Activated T-helper 2 cell treated with anti-CD3 and anti-CD28 coated beads, Interferon-gamma antibody, Interleukin-2, Interleukin-4, amounts not matched to agents 10 μg/mL and 5 μg/mL and 100 μg/mL, durations not matched to agents 14 hours and 24 hours and 36 hours (primary cell): ENCODE measurements around the gene THEMIS. TPM values are rescaled to one million over a fixed set of nuclear protein-coding genes. Genes with fewer than 3 reads are reported as not detected.
"Not testable (repeated sequence)": the region's sequence is repeated elsewhere in the genome, so short reads cannot be mapped to it uniquely, and the experiment has no call there.

Experiments
- DNase-seq: peaks from one replicate; pipeline ENCODE4 v3.0.0; 2021; ENCODE audit warnings: low spot score
- H3K27ac Mint-ChIP-seq: one replicate; pipeline ENCODE4 v1.8.0; 2021; ENCODE audit warnings: mixed read lengths
- H3K27me3 Mint-ChIP-seq: one replicate; pipeline ENCODE4 v1.8.0; 2021; ENCODE audit warnings: low read depth, mixed read lengths
- H3K36me3 Mint-ChIP-seq: one replicate; pipeline ENCODE4 v1.8.0; 2021; ENCODE audit warnings: low read depth, mixed read lengths
- H3K4me1 Mint-ChIP-seq: one replicate; pipeline ENCODE4 v1.8.0; 2021; ENCODE audit warnings: low read depth, mixed read lengths
- H3K4me3 Mint-ChIP-seq: one replicate; pipeline ENCODE4 v1.8.0; 2021; ENCODE audit warnings: low read depth, mild to moderate bottlenecking, moderate library complexity, mixed read lengths
- H3K9me3 Mint-ChIP-seq: one replicate; pipeline ENCODE4 v1.8.0; 2021; ENCODE audit warnings: mixed read lengths
- intact Hi-C: fragments of 100-400 bp; cut with micrococcal nuclease; formaldehyde crosslinking; loops from one replicate; pipeline ENCODE4 v1.15.1; 2023
- total RNA-seq: library from RNA; stranded (reverse); gene quantifications from 2 replicates; pipeline ENCODE4 v1.2.3, GENCODE V29; 2022

THEMIS gene
- total RNA-seq, 1 donor from 2014 or later = 10.2 TPM

GRCh38 chr6:127933137-127933536, 32.3 kb upstream of the THEMIS start:
- no peak overlapping the region for H3K4me3 Mint-ChIP-seq

GRCh38 chr6:127932708-127933107, 31.9 kb upstream of the THEMIS start:
- H3K4me1 Mint-ChIP-seq = peaks cover 31% of the 10 kb centered on the region
- no peak for DNase-seq
- H3K9me3 Mint-ChIP-seq = peaks cover 39% of the 10 kb centered on the region
- no peaks in the 10 kb centered on the region for H3K27me3 Mint-ChIP-seq
- peak overlapping the region; percentile 46 for H3K27ac Mint-ChIP-seq
- peaks cover 41% of the 10 kb centered on the region for H3K36me3 Mint-ChIP-seq
- intact Hi-C loops = loop anchor here (5.0 kb wide), 1 partner anchor 725 kb away; no protein-coding TSS in a partner anchor
- no peak overlapping the region for H3K4me3 Mint-ChIP-seq

More at GRCh38 chr6:127933137-127933536, 32.3 kb upstream of the THEMIS start:
- Mint-ChIP-seq H3K27me3 (no peaks in the 10 kb centered on the region), H3K4me1 (peaks cover 34% of the 10 kb centered on the region), H3K27ac (peak overlapping the region; percentile 46), H3K36me3 (peaks cover 42% of the 10 kb centered on the region), H3K9me3 (peaks cover 38% of the 10 kb centered on the region)
- intact Hi-C loops = loop anchor here (5.0 kb wide), 1 partner anchor 724 kb away; no protein-coding TSS in a partner anchor
- no peak for DNase-seq

- Mint-ChIP-seq H3K36me3 (peaks cover 53% of the 10 kb centered on the region), H3K9me3 (peaks cover 60% of the 10 kb centered on the region), H3K4me1 (peaks cover 32% of the 10 kb centered on the region)
- H3K27me3 Mint-ChIP-seq, DNase-seq, intact Hi-C loops, H3K4me3 Mint-ChIP-seq, H3K27ac Mint-ChIP-seq: not testable (repeated sequence)
Measured at GRCh38 chr6:127926441-127926840, 25.6 kb upstream of the THEMIS start.

GRCh38 chr6:127924440-127924839, 23.6 kb upstream of the THEMIS start:
- no peak overlapping the region for H3K27ac Mint-ChIP-seq
- H3K27me3 Mint-ChIP-seq = no peaks in the 10 kb centered on the region
- intact Hi-C loops = loop anchor here (1.0 kb wide), 1 partner anchor 16 kb away; no protein-coding TSS in a partner anchor
- no peak for DNase-seq
- H3K4me3 Mint-ChIP-seq = no peak overlapping the region
- peaks cover 52% of the 10 kb centered on the region for H3K9me3 Mint-ChIP-seq
- peaks cover 45% of the 10 kb centered on the region for H3K36me3 Mint-ChIP-seq
- peaks cover 44% of the 10 kb centered on the region for H3K4me1 Mint-ChIP-seq

- Mint-ChIP-seq H3K4me3 (no peak overlapping the region), H3K36me3 (peaks cover 43% of the 10 kb centered on the region), H3K4me1 (peaks cover 48% of the 10 kb centered on the region), H3K27me3 (no peaks in the 10 kb centered on the region), H3K27ac (no peak overlapping the region), H3K9me3 (peaks cover 51% of the 10 kb centered on the region)
- intact Hi-C loops = loop anchor here (1.0 kb wide), 1 partner anchor 16 kb away; no protein-coding TSS in a partner anchor
- no peak for DNase-seq
Measured at GRCh38 chr6:127924031-127924430, 23.2 kb upstream of the THEMIS start.

- Mint-ChIP-seq H3K4me1 (peaks cover 57% of the 10 kb centered on the region), H3K27ac (no peak overlapping the region), H3K36me3 (peaks cover 37% of the 10 kb centered on the region), H3K4me3 (no peak overlapping the region), H3K9me3 (peaks cover 42% of the 10 kb centered on the region), H3K27me3 (no peaks in the 10 kb centered on the region)
- no peak for DNase-seq
- intact Hi-C loops = loop anchor here (2.0 kb wide), 1 partner anchor 28 kb away; no protein-coding TSS in a partner anchor
Measured at GRCh38 chr6:127923135-127923534, 22.3 kb upstream of the THEMIS start.

GRCh38 chr6:127921982-127922381, 21.1 kb upstream of the THEMIS start:
- H3K9me3 Mint-ChIP-seq = peaks cover 36% of the 10 kb centered on the region
- no peak overlapping the region for H3K27ac Mint-ChIP-seq
- H3K27me3 Mint-ChIP-seq = no peaks in the 10 kb centered on the region
- no peak overlapping the region for H3K4me3 Mint-ChIP-seq
- intact Hi-C loops = loop anchor here (1.0 to 2.0 kb wide), 2 partner anchors 12 to 29 kb away; no protein-coding TSS in a partner anchor
- peaks cover 31% of the 10 kb centered on the region for H3K36me3 Mint-ChIP-seq
- DNase-seq = no peak
- H3K4me1 Mint-ChIP-seq = peaks cover 68% of the 10 kb centered on the region

- no peaks in the 10 kb centered on the region for H3K27me3 Mint-ChIP-seq
- peaks cover 30% of the 10 kb centered on the region for H3K36me3 Mint-ChIP-seq
- intact Hi-C loops = no loop called here
- peaks cover 75% of the 10 kb centered on the region for H3K4me1 Mint-ChIP-seq
- H3K9me3 Mint-ChIP-seq = peaks cover 32% of the 10 kb centered on the region
- H3K4me3 Mint-ChIP-seq = no peak overlapping the region
- DNase-seq = no peak
- no peak overlapping the region for H3K27ac Mint-ChIP-seq
Measured at GRCh38 chr6:127920804-127921203, 19.9 kb upstream of the THEMIS start.

- peak overlapping the region; percentile 30 for H3K27ac Mint-ChIP-seq
- H3K36me3 Mint-ChIP-seq = peaks cover 13% of the 10 kb centered on the region
- peaks cover 13% of the 10 kb centered on the region for H3K9me3 Mint-ChIP-seq
- no peaks in the 10 kb centered on the region for H3K27me3 Mint-ChIP-seq
- peaks cover 64% of the 10 kb centered on the region for H3K4me1 Mint-ChIP-seq
- H3K4me3 Mint-ChIP-seq = peak overlapping the region; percentile 26
- intact Hi-C loops = no loop called here
- DNase-seq = no peak
Measured at GRCh38 chr6:127918506-127919427, 17.9 kb upstream of the THEMIS start.

- Mint-ChIP-seq H3K27me3 (no peaks in the 10 kb centered on the region), H3K27ac (no peak overlapping the region), H3K36me3 (peaks cover 12% of the 10 kb centered on the region), H3K9me3 (peaks cover 13% of the 10 kb centered on the region), H3K4me3 (no peak overlapping the region), H3K4me1 (peaks cover 56% of the 10 kb centered on the region)
- no peak for DNase-seq
- intact Hi-C loops = no loop called here
Measured at GRCh38 chr6:127917766-127918165, 16.9 kb upstream of the THEMIS start.

- Mint-ChIP-seq H3K4me1 (peaks cover 30% of the 10 kb centered on the region), H3K27ac (no peak overlapping the region), H3K27me3 (no peaks in the 10 kb centered on the region), H3K36me3 (peaks cover 35% of the 10 kb centered on the region), H3K9me3 (peaks cover 38% of the 10 kb centered on the region), H3K4me3 (no peak overlapping the region)
- DNase-seq = no peak
- intact Hi-C loops = no loop called here
Measured at GRCh38 chr6:127914240-127914639, 13.4 kb upstream of the THEMIS start.

- Mint-ChIP-seq H3K9me3 (peaks cover 48% of the 10 kb centered on the region), H3K36me3 (peaks cover 45% of the 10 kb centered on the region), H3K27ac (no peak overlapping the region), H3K4me3 (no peak overlapping the region), H3K4me1 (peaks cover 25% of the 10 kb centered on the region), H3K27me3 (no peaks in the 10 kb centered on the region)
- intact Hi-C loops = no loop called here
- DNase-seq = no peak
Measured at GRCh38 chr6:127912914-127913313, 12.1 kb upstream of the THEMIS start.
